Fibroblast of lung (primary cell): Measurements from ENCODE around the gene PXDN. TPM values are rescaled to one million over a fixed set of nuclear protein-coding genes. Genes with fewer than 3 reads are reported as not detected.

ENCODE experiments used
- DNase-seq, 2 donors: peaks; one replicate each; pipeline versions ENCODE4 v3.0.0 to v3.0.0-alpha.2; 2010; ENCODE audit warnings: low read depth in 2 of 2
- H2AFZ ChIP-seq: 2 replicates; pipeline ENCODE4 v1.5.1; 2012; ENCODE audit warnings: low read length, control low read depth, inconsistent platforms
- H3K27ac ChIP-seq: 2 replicates; pipeline ENCODE4 v1.5.1; 2011; ENCODE audit warnings: low read length, control low read depth; ENCODE audit not compliant: insufficient read depth
- H3K27me3 ChIP-seq: 2 replicates; pipeline ENCODE4 v1.5.1; 2011; ENCODE audit warnings: mild to moderate bottlenecking, low read length; ENCODE audit not compliant: control insufficient read depth, insufficient read depth
- H3K36me3 ChIP-seq: 2 replicates; pipeline ENCODE4 v1.5.1; 2011; ENCODE audit warnings: low read length; ENCODE audit not compliant: control insufficient read depth, insufficient read depth
- H3K4me1 ChIP-seq: 2 replicates; pipeline ENCODE4 v1.5.1; 2011; ENCODE audit warnings: low read length; ENCODE audit not compliant: control insufficient read depth, insufficient read depth; ENCODE audit errors: extremely low read depth
- H3K4me2 ChIP-seq: 2 replicates; pipeline ENCODE4 v1.5.1; 2011; ENCODE audit warnings: low read length, control low read depth; ENCODE audit not compliant: insufficient read depth; ENCODE audit errors: extremely low read depth
- H3K4me3 ChIP-seq, 4 experiments: fragments of 200-600 bp in 1 of 4; sonication (generic) in 1 of 4; replicated peaks in 1 of 4; 2 replicates each; pipeline ENCODE4 v1.5.1; 2011 to 2016; ENCODE audit warnings: low read length in 4 of 4, low read depth in 3 of 4, mild to moderate bottlenecking in 3 of 4, control low read depth in 2 of 4, inconsistent platforms in 1 of 4, mixed read lengths in 1 of 4; ENCODE audit not compliant: insufficient read depth in 1 of 4; ENCODE audit errors: control extremely low read depth in 1 of 4
- H3K79me2 ChIP-seq: 2 replicates; pipeline ENCODE4 v1.5.1; 2012; ENCODE audit warnings: mild to moderate bottlenecking, low read length, inconsistent platforms; ENCODE audit not compliant: control insufficient read depth, insufficient read depth
- H3K9ac ChIP-seq: 2 replicates; pipeline ENCODE4 v1.5.1; 2011; ENCODE audit warnings: mild to moderate bottlenecking, low read length, control low read depth; ENCODE audit not compliant: insufficient read depth
- H3K9me3 ChIP-seq: 2 replicates; pipeline ENCODE4 v1.5.1; 2012; ENCODE audit warnings: low read depth, low read length; ENCODE audit not compliant: control insufficient read depth, insufficient read depth
- H4K20me1 ChIP-seq: 2 replicates; pipeline ENCODE4 v1.5.1; 2011; ENCODE audit warnings: low read length; ENCODE audit not compliant: control insufficient read depth, insufficient read depth; ENCODE audit errors: extremely low read depth
- CTCF ChIP-seq, 2 donors: IDR thresholded peaks in 1 of 2; conservative IDR thresholded peaks in 1 of 2; 1 replicate in 1 of 2; 2 replicates in 1 of 2; pipeline ENCODE4 v1.5.1; 2011 to 2012; ENCODE audit warnings: low read length in 2 of 2, control low read depth in 1 of 2, inconsistent platforms in 1 of 2, low read depth in 1 of 2, mild to moderate bottlenecking in 1 of 2
- EZH2 ChIP-seq: IDR thresholded peaks from 2 replicates; pipeline ENCODE4 v1.5.1; 2012; ENCODE audit warnings: low read length, control low read depth, mild to moderate bottlenecking; ENCODE audit errors: missing control alignments
- polyA plus RNA-seq, 2 donors: library from polyadenylated mRNA; depleted of rRNA in 1 of 2; stranded (reverse) in 1 of 2; unstranded in 1 of 2; fragments of >200 nt; gene quantifications; 2 replicates each; pipeline ENCODE4 v1.2.1, GENCODE V29; 2011 to 2012; ENCODE audit warnings: missing spikeins in 1 of 2
- total RNA-seq: library from RNA; depleted of rRNA; stranded (reverse); fragments of >200 nt; gene quantifications from 2 replicates; pipeline ENCODE4 v1.2.1, GENCODE V29; 2014

Gene PXDN
- total and polyA plus RNA-seq, 2 donors (not counting 1 experiment from before 2014, with no cell fraction given), result 153 to 298 TPM

GRCh38 chr2:1617425-1618021 lies 126.8 kb downstream of the PXDN start:
- no peak overlapping the region for H3K4me2 ChIP-seq
- no peaks in the 10 kb centered on the region for H3K27me3 ChIP-seq
- H3K79me2 ChIP-seq, result no peaks in the 10 kb centered on the region
- no peaks in the 10 kb centered on the region for H3K36me3 ChIP-seq
- H3K27ac ChIP-seq, result no peak overlapping the region
- H3K4me1 ChIP-seq, result no peaks in the 10 kb centered on the region
- no peak overlapping the region for H3K4me3 ChIP-seq
- TF ChIP-seq EZH2 (no peak), CTCF (conservative IDR thresholded peaks at IDR 0.05 in 1 of 2, IDR thresholded peaks at IDR 0.05 in 1 of 2; ENCODE audit: low read depth in 1 of 2, low read length in 2 of 2) (no peak)
- H3K9ac ChIP-seq, result no peak overlapping the region
- no peak for DNase-seq
- H4K20me1 ChIP-seq, result no peaks in the 10 kb centered on the region
- H2AFZ ChIP-seq, result no peak overlapping the region
- H3K9me3 ChIP-seq, result no peaks in the 10 kb centered on the region

DNA sequence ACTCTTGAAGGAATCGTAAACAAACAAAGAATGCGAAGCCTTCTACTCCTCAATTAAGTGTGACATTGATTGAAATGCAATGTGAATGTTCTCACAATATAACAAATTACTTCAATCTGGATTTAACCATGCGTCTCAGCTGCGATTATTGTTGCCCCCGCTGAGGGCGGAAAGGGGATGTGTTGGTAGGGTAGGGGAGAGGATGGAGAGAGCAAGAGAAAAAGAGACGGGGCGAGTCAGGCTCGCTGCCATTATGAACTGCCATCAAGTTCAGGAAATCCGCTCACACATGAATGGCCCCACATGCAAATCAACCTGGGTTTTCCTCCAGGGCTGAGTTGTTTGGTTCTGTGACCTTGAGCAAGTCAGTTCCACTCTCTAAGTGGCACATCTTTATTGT lies 129.8 kb downstream of the PXDN start:
- Histone ChIP-seq H3K9me3 (no peaks in the 10 kb centered on the region), H3K9ac (no peak overlapping the region), H3K27ac (no peak overlapping the region), H3K79me2 (no peaks in the 10 kb centered on the region), H3K4me1 (no peaks in the 10 kb centered on the region), H4K20me1 (no peaks in the 10 kb centered on the region), H3K27me3 (no peaks in the 10 kb centered on the region), H2AFZ (no peak overlapping the region), H3K4me2 (no peak overlapping the region), H3K4me3 (no peak overlapping the region), H3K36me3 (no peaks in the 10 kb centered on the region)
- TF ChIP-seq EZH2 (no peak), CTCF (conservative IDR thresholded peaks at IDR 0.05 in 1 of 2, IDR thresholded peaks at IDR 0.05 in 1 of 2; ENCODE audit: low read depth in 1 of 2, low read length in 2 of 2) (no peak)
- no peak for DNase-seq

GRCh38 chr2:1613731-1614354 lies 130.5 kb downstream of the PXDN start:
- Histone ChIP-seq H3K27me3 (no peaks in the 10 kb centered on the region), H3K36me3 (no peaks in the 10 kb centered on the region), H3K9me3 (no peaks in the 10 kb centered on the region), H4K20me1 (no peaks in the 10 kb centered on the region), H3K4me2 (no peak overlapping the region), H2AFZ (no peak overlapping the region), H3K4me3 (no peak overlapping the region), H3K4me1 (no peaks in the 10 kb centered on the region), H3K9ac (no peak overlapping the region), H3K27ac (no peak overlapping the region), H3K79me2 (no peaks in the 10 kb centered on the region)
- TF ChIP-seq EZH2 (no peak), CTCF (conservative IDR thresholded peaks at IDR 0.05 in 1 of 2, IDR thresholded peaks at IDR 0.05 in 1 of 2; ENCODE audit: low read depth in 1 of 2, low read length in 2 of 2) (peak; percentile 9 to 17)
- peak in 1 of 2 donors; percentile 78 for DNase-seq
